ENCODE data around the gene TWIST2. TPM values are rescaled to one million over a fixed set of nuclear protein-coding genes. Genes with fewer than 3 reads are reported as not detected.

TWIST2 gene
- total RNA-seq, 1 experiment from 2014 or later, result 0.22 TPM

GRCh38 chr2:238848976-238849853 is 1.3 kb downstream of the TWIST2 start:
- H2AFZ ChIP-seq (ENCODE audit: low read length), result no peak overlapping the region
- H3K27me3 Mint-ChIP-seq (ENCODE audit: low read depth), result peaks cover 92% of the 10 kb centered on the region

More at GRCh38 chr2:238848976-238849853, 1.3 kb downstream of the TWIST2 start:
- peak overlapping the region; percentile 44 to 81 for H3K4me3 Mint-ChIP-seq
- H2BK12ac ChIP-seq (ENCODE audit: insufficient read length, low read depth, low read length), result no peak overlapping the region
- no peak overlapping the region for H2BK15ac ChIP-seq (ENCODE audit: low read depth, low read length)
- no peak overlapping the region for H3K9ac ChIP-seq (ENCODE audit: extremely low read depth, insufficient read length, low read length)
- no peaks in the 10 kb centered on the region for H3K79me2 ChIP-seq (ENCODE audit: insufficient read depth, low read length)
- no peak overlapping the region for H2BK20ac ChIP-seq (ENCODE audit: low read depth, low read length, poor library complexity, severe bottlenecking)
- H3K4me2 ChIP-seq (ENCODE audit: insufficient read depth, insufficient read length, low read length), result peak overlapping the region; percentile 36
- peaks cover 25% of the 10 kb centered on the region for H3K23me2 ChIP-seq (ENCODE audit: insufficient read length, low read depth, low read length, poor library complexity, severe bottlenecking)
- no peaks in the 10 kb centered on the region for H4K20me1 ChIP-seq (ENCODE audit: control insufficient read depth, insufficient read depth, insufficient read length)
- H4K5ac ChIP-seq (ENCODE audit: insufficient read length, low read depth, low read length), result no peak overlapping the region
- peaks cover 4 to 8% of the 10 kb centered on the region in 2 experiments; a peak in 3 of 4 replicates for H3K4me1 Mint-ChIP-seq
- H2AK5ac ChIP-seq (ENCODE audit: insufficient read length, low read length), result no peak overlapping the region
- H3K27ac Mint-ChIP-seq, result no peak overlapping the region
- H3K9me3 Mint-ChIP-seq, result no peaks in the 10 kb centered on the region
- WGBS (ENCODE audit: extremely low coverage, insufficient read length, low lambda C conversion rate), result no CpG with 5 or more reads among the region's 70 CpGs
- no peak for TF ChIP-seq CTCF (conservative IDR thresholded peaks at IDR 0.05)
- H3K14ac ChIP-seq (ENCODE audit: insufficient read depth, low read length), result no peak overlapping the region
- H2BK120ac ChIP-seq (ENCODE audit: low read depth, low read length, poor library complexity, severe bottlenecking), result no peak overlapping the region
- no peak overlapping the region for H3K27ac ChIP-seq (ENCODE audit: insufficient read length, low read depth, low read length)
- no peaks in the 10 kb centered on the region for H3K36me3 Mint-ChIP-seq (ENCODE audit: insufficient read depth in 1 of 3, low read depth in 3 of 3)
- no peaks in the 10 kb centered on the region for H3K9me3 ChIP-seq (ENCODE audit: control insufficient read depth, low read depth, low read length)
- peak; percentile 49 for DNase-seq
- no peak overlapping the region for H4K8ac ChIP-seq (replicated peaks; ENCODE audit: insufficient read length, low read depth, low read length)
- no peak overlapping the region for H2BK5ac ChIP-seq (ENCODE audit: insufficient read length, low read length)
- H3K18ac ChIP-seq (ENCODE audit: insufficient read length, low read depth, low read length), result no peak overlapping the region
- H4K91ac ChIP-seq (ENCODE audit: insufficient read length, low read depth, low read length), result no peak overlapping the region
- no peak overlapping the region for H3K23ac ChIP-seq (ENCODE audit: insufficient read length, low read depth, low read length)
- peaks cover 52% of the 10 kb centered on the region for H3K27me3 ChIP-seq (ENCODE audit: insufficient read depth, low read length)
- H3K4me1 ChIP-seq (ENCODE audit: insufficient read depth, low read length), result peaks cover 4% of the 10 kb centered on the region; the same call in 1 of the 2 replicates
- no peaks in the 10 kb centered on the region for H3K79me1 ChIP-seq (ENCODE audit: insufficient read depth, low read depth, low read length, poor library complexity, severe bottlenecking)
- H3T11ph ChIP-seq (ENCODE audit: low read length), result no peak overlapping the region
- H3K56ac ChIP-seq (ENCODE audit: insufficient read length, low read depth, low read length), result no peak overlapping the region
- H3K4ac ChIP-seq (ENCODE audit: low read depth, low read length), result no peak overlapping the region

Data from H9 (cell line).